IMR-90 (cell line): ENCODE measurements around the gene RSAD1. TPM values are rescaled to one million over a fixed set of nuclear protein-coding genes. Genes with fewer than 3 reads are reported as not detected.
A peak's percentile ranks its signal among the peaks of the same experiment; 100 is the strongest.

Source experiments
- ATAC-seq: fragments of 200-7000 bp; cut with Tn5 transposase; 2 replicates; pipeline ENCODE4 v1.9.1; 2020; ENCODE audit warnings: low read depth, mild to moderate bottlenecking, moderate library complexity
- BruUV-seq: library from RNA; stranded (reverse); fragments of 400-500 nt; replicated peaks from 2 replicates; lab custom pipeline; 2021; lab: Mats Ljungman, UMichigan
- CTCF ChIA-PET: fragments of 300-600 bp; formaldehyde crosslinking; extraction: SDS; loops from one replicate; lab custom pipeline; 2021; ENCODE audit warnings: antibody characterized with exemption; lab: Yijun Ruan, JAX
- POLR2A ChIA-PET: fragments of 300-600 bp; sonication (Branson Sonifier 250); formaldehyde crosslinking; loops from one replicate; lab custom pipeline; 2022; ENCODE audit warnings: antibody characterized with exemption; ENCODE audit not compliant: unreplicated experiment; lab: Charles Lee
- DNase-seq: peaks from one replicate; pipeline ENCODE4 v3.0.0; 2013
- H2AFZ ChIP-seq: replicated peaks from 2 replicates; pipeline ENCODE3; 2013; ENCODE audit warnings: low read length, mild to moderate bottlenecking; ENCODE audit not compliant: poor library complexity
- H2AK5ac ChIP-seq: 2 replicates; pipeline ENCODE4 v1.6.1; 2013; ENCODE audit warnings: low read depth, low read length, inconsistent platforms
- H2AK9ac ChIP-seq: replicated peaks from 2 replicates; pipeline ENCODE3; 2013; ENCODE audit warnings: mild to moderate bottlenecking, low read depth, low read length, moderate library complexity; ENCODE audit not compliant: poor library complexity
- H2BK120ac ChIP-seq: 2 replicates; pipeline ENCODE4 v1.6.1; 2013; ENCODE audit warnings: low read depth, low read length, inconsistent platforms
- H2BK15ac ChIP-seq: 3 replicates; pipeline ENCODE4 v1.6.1; 2013; ENCODE audit warnings: low read depth, low read length, inconsistent platforms
- H2BK20ac ChIP-seq: 2 replicates; pipeline ENCODE4 v1.6.1; 2013; ENCODE audit warnings: low read depth, mild to moderate bottlenecking, inconsistent platforms, low read length, moderate library complexity
- H2BK5ac ChIP-seq: 2 replicates; pipeline ENCODE4 v1.6.1; 2013; ENCODE audit warnings: mild to moderate bottlenecking, low read depth, low read length, inconsistent platforms; ENCODE audit not compliant: poor library complexity, severe bottlenecking
- H3K14ac ChIP-seq: replicated peaks from 2 replicates; pipeline ENCODE4 v1.6.1; 2013; ENCODE audit warnings: low read depth, low read length, inconsistent platforms
- H3K18ac ChIP-seq: 2 replicates; pipeline ENCODE4 v1.6.1; 2013; ENCODE audit warnings: low read depth, low read length, control low read depth
- H3K23ac ChIP-seq: 2 replicates; pipeline ENCODE4 v1.6.1; 2013; ENCODE audit warnings: low read depth, low read length, inconsistent platforms
- H3K27ac ChIP-seq: 2 replicates; pipeline ENCODE4 v1.5.1; 2013; ENCODE audit warnings: mild to moderate bottlenecking, control low read depth, low read length; ENCODE audit not compliant: insufficient read depth
- H3K27me3 ChIP-seq: 2 replicates; pipeline ENCODE4 v1.6.1; 2013; ENCODE audit warnings: low read length; ENCODE audit not compliant: control insufficient read depth, insufficient read depth
- H3K36me3 ChIP-seq: 2 replicates; pipeline ENCODE4 v1.6.1; 2013; ENCODE audit warnings: low read length, mixed read lengths; ENCODE audit not compliant: control insufficient read depth, insufficient read depth
- H3K4ac ChIP-seq: 2 replicates; pipeline ENCODE4 v1.6.1; 2013; ENCODE audit warnings: low read depth, low read length, inconsistent platforms
- H3K4me1 ChIP-seq: 2 replicates; pipeline ENCODE4 v1.6.1; 2013; ENCODE audit warnings: low read length, mixed read lengths; ENCODE audit not compliant: control insufficient read depth, insufficient read depth
- H3K4me2 ChIP-seq: 2 replicates; pipeline ENCODE4 v1.6.1; 2013; ENCODE audit warnings: low read depth, mild to moderate bottlenecking, control low read depth, low read length, moderate library complexity
- H3K4me3 ChIP-seq: 2 replicates; pipeline ENCODE4 v1.5.1; 2013; ENCODE audit warnings: low read depth, mild to moderate bottlenecking, control low read depth, low read length, moderate library complexity; ENCODE audit not compliant: insufficient read depth
- H3K56ac ChIP-seq: 2 replicates; pipeline ENCODE4 v1.6.1; 2013; ENCODE audit warnings: low read length, inconsistent platforms; ENCODE audit not compliant: insufficient read depth; ENCODE audit errors: extremely low read depth
- H3K79me1 ChIP-seq, 2 experiments: 2 replicates each; pipeline ENCODE4 v1.6.1; 2013; ENCODE audit warnings: low read length in 2 of 2, inconsistent platforms in 1 of 2, low read depth in 1 of 2
- H3K9ac ChIP-seq: 2 replicates; pipeline ENCODE4 v1.6.1; 2013; ENCODE audit warnings: low read depth, low read length, control low read depth
- H3K9me1 ChIP-seq: 2 replicates; pipeline ENCODE4 v1.6.1; 2013; ENCODE audit warnings: low read length, inconsistent platforms; ENCODE audit not compliant: insufficient read depth
- H3K9me3 ChIP-seq: 2 replicates; pipeline ENCODE4 v1.6.1; 2013; ENCODE audit warnings: low read length; ENCODE audit not compliant: control insufficient read depth, insufficient read depth
- H4K20me1 ChIP-seq: 2 replicates; pipeline ENCODE4 v1.6.1; 2013; ENCODE audit warnings: low read length, inconsistent platforms; ENCODE audit not compliant: insufficient read depth
- H4K5ac ChIP-seq: 2 replicates; pipeline ENCODE4 v1.6.1; 2013; ENCODE audit warnings: mild to moderate bottlenecking, low read depth, low read length, control low read depth
- H4K8ac ChIP-seq, 2 experiments: 2 replicates each; pipeline ENCODE4 v1.6.1; 2013; ENCODE audit warnings: low read depth in 2 of 2, low read length in 2 of 2, control low read depth in 1 of 2, inconsistent platforms in 1 of 2
- H4K91ac ChIP-seq: 2 replicates; pipeline ENCODE4 v1.6.1; 2013; ENCODE audit warnings: low read depth, low read length, inconsistent platforms; ENCODE audit not compliant: insufficient read depth
- BHLHE40 ChIP-seq: fragments of 150-350 bp; IDR thresholded peaks from 2 replicates; pipeline ENCODE4 v1.6.1; 2016; ENCODE audit warnings: mild to moderate bottlenecking, low read depth, low read length
- CEBPB ChIP-seq: IDR thresholded peaks from 2 replicates; pipeline ENCODE4 v1.6.1; 2012; ENCODE audit warnings: low read depth, low read length, improper control_type of control experiment
- CHD1 ChIP-seq: IDR thresholded peaks from 2 replicates; pipeline ENCODE4 v1.6.1; 2012; ENCODE audit warnings: low read depth, low read length, improper control_type of control experiment
- CTCF ChIP-seq: conservative IDR thresholded peaks from 2 replicates; pipeline ENCODE4 v1.5.1; 2012; ENCODE audit warnings: mild to moderate bottlenecking, low read depth, low read length, improper control_type of control experiment
- MAFK ChIP-seq: IDR thresholded peaks from 2 replicates; pipeline ENCODE4 v1.6.1; 2012; ENCODE audit warnings: low read depth, low read length, improper control_type of control experiment
- MAZ ChIP-seq: IDR thresholded peaks from 2 replicates; pipeline ENCODE4 v1.6.1; 2012; ENCODE audit warnings: low read depth, mild to moderate bottlenecking, low read length, improper control_type of control experiment, moderate library complexity, borderline replicate concordance
- MXI1 ChIP-seq: IDR thresholded peaks from 2 replicates; pipeline ENCODE4 v1.6.1; 2012; ENCODE audit warnings: low read depth, mild to moderate bottlenecking, low read length, moderate library complexity, borderline replicate concordance
- NFE2L2 ChIP-seq: fragments of 150-350 bp; IDR thresholded peaks from 2 replicates; pipeline ENCODE4 v1.6.1; 2016; ENCODE audit warnings: low read depth, mild to moderate bottlenecking, low read length
- POLR2A ChIP-seq: IDR thresholded peaks from 2 replicates; pipeline ENCODE4 v1.6.1; 2012; ENCODE audit warnings: mild to moderate bottlenecking, low read depth, low read length
- RAD21 ChIP-seq: IDR thresholded peaks from 2 replicates; pipeline ENCODE4 v1.6.1; 2012; ENCODE audit warnings: low read length, improper control_type of control experiment
- RFX5 ChIP-seq: IDR thresholded peaks from 2 replicates; pipeline ENCODE4 v1.8.0; 2012; ENCODE audit warnings: low read depth, mild to moderate bottlenecking, low read length, moderate library complexity
- SMC3 ChIP-seq: fragments of 150-350 bp; IDR thresholded peaks from 2 replicates; pipeline ENCODE4 v1.6.1; 2016; ENCODE audit warnings: low read depth, mild to moderate bottlenecking, antibody characterized with exemption, low read length, moderate library complexity
- USF2 ChIP-seq: fragments of 150-350 bp; IDR thresholded peaks from 2 replicates; pipeline ENCODE4 v1.6.1; 2017; ENCODE audit warnings: mild to moderate bottlenecking, antibody characterized with exemption, low read length, low read depth
- WGBS, 2 experiments: methylation state at CpG; one replicate each; pipeline versions ENCODE4 v1.1.5 to v1.1.7; 2013; ENCODE audit warnings: missing lambda C conversion rate in 2 of 2; ENCODE audit not compliant: insufficient read length in 1 of 2; ENCODE audit errors: extremely low coverage in 2 of 2; 5-methylcytosine and 5-hydroxymethylcytosine counted together
- dilution Hi-C: fragments of 300-500 bp; cut with HindIII; formaldehyde crosslinking; loops from one replicate; pipeline ENCODE4 v1.14.3; 2018; ENCODE audit warnings: low sequenced_read_pairs; ENCODE audit not compliant: unreplicated experiment
- in situ Hi-C: fragments of 300-500 bp; cut with MboI; formaldehyde crosslinking; loops from 3 replicates; pipeline ENCODE4 v1.14.3; 2019; ENCODE audit warnings: low sequenced_read_pairs, inconsistent platforms, mixed read lengths
- intact Hi-C: fragments of 100-400 bp; cut with micrococcal nuclease; formaldehyde crosslinking; loops from 2 replicates; pipeline ENCODE4 v1.10.0; 2022
- polyA plus RNA-seq, 3 experiments: library from polyadenylated mRNA; depleted of rRNA; stranded (reverse); fragments of >200 nt; gene quantifications; 2 replicates each; pipeline ENCODE4 v1.2.3, GENCODE V29; 2012; ENCODE audit warnings: low replicate concordance in 1 of 3
- total RNA-seq: library from RNA; depleted of rRNA; stranded (reverse); fragments of >200 nt; gene quantifications from 2 replicates; pipeline ENCODE4 v1.2.3, GENCODE V29; 2012
- TF ChIP-seq, protein P1 (sequence below): fragments of 150-350 bp; IDR thresholded peaks from 2 replicates; pipeline ENCODE4 v1.6.1; 2016; ENCODE audit warnings: low read depth, mild to moderate bottlenecking, low read length, moderate library complexity, borderline replicate concordance

The RSAD1 gene
- total and polyA plus RNA-seq, 2 of the 4 experiments (the other 2 are of a cell fraction): 10.8 to 19.2 TPM

DNA sequence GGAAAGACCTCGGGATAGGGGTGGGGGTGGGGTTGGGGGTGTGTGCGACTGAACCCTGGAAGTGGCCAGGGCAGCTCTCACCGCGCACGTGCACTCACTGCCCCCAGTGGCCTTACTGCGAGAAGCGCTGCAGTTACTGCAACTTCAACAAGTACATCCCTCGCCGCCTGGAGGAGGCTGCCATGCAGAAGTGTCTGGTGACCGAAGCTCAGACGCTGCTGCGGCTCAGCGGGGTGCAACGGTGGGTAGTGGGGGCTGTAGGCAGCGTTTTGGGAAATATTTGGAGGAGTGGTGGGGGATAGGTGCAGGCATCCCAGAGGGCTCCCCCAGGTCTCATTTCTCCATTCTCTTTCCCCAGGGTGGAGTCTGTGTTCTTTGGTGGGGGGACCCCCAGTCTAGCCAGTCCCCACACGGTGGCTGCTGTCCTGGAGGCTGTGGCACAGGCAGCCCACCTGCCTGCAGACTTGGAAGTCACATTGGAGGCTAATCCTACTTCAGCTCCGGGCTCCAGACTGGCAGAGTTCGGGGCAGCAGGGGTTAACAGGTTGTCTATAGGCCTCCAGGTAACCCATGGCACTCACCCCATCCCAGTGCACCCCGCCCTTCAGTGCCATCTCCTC lies 972 bp downstream of the RSAD1 start:
- no peaks in the 10 kb centered on the region for H3K9me3 ChIP-seq
- intact Hi-C loops (loop anchor here (5.0 kb wide), 1 partner anchor 363 kb away; no protein-coding TSS in a partner anchor), in situ Hi-C loops (loop anchor here (10.0 kb wide), 1 partner anchor 215 kb away; no protein-coding TSS in a partner anchor), dilution Hi-C loops (no loop called here)
- H3K36me3 ChIP-seq: peaks cover 11% of the 10 kb centered on the region
- H3K9me1 ChIP-seq: peaks cover 7% of the 10 kb centered on the region; the same call in 1 of the 2 replicates
- peak overlapping the region; percentile 66; the same call in 1 of the 2 replicates for H3K4ac ChIP-seq
- no peak overlapping the region for H3K56ac ChIP-seq
- no peak overlapping the region for H4K91ac ChIP-seq
- H3K4me1 ChIP-seq: peaks cover 4% of the 10 kb centered on the region
- H4K20me1 ChIP-seq: peaks cover 8% of the 10 kb centered on the region; the same call in 1 of the 2 replicates
- no peak overlapping the region; the same call in 1 of the 2 replicates for H2AK5ac ChIP-seq
- H3K14ac ChIP-seq: no peak overlapping the region
- no peak overlapping the region for H2BK120ac ChIP-seq
- no peak overlapping the region for H3K18ac ChIP-seq
- peak overlapping the region; percentile 94 for H2AFZ ChIP-seq
- H2BK20ac ChIP-seq: no peak overlapping the region
- H4K5ac ChIP-seq: no peak overlapping the region
- H3K27me3 ChIP-seq: no peaks in the 10 kb centered on the region; the same call in 1 of the 2 replicates
- peak overlapping the region; percentile 45; the same call in 1 of the 2 replicates for H3K27ac ChIP-seq
- POLR2A ChIA-PET: interaction anchor here (0.6 kb wide), 2 partner anchors 84 to 659 kb away, joined by 3 to 5 read pairs; no protein-coding TSS in a partner anchor
- CTCF ChIA-PET: interaction anchor here (0.6 to 1.4 kb wide), 7 partner anchors 13 to 261 kb away, joined by 3 to 5 read pairs (median 3); partner anchors contain the start of gene CACNA1G
- peak overlapping the region; percentile 78 for H3K9ac ChIP-seq
- H3K4me2 ChIP-seq: peak overlapping the region; percentile 94
- BruUV-seq: no TSS peak
- H2AK9ac ChIP-seq: peak overlapping the region; percentile 60
- H3K23ac ChIP-seq: no peak overlapping the region
- peaks cover 11 to 32% of the 10 kb centered on the region in 2 experiments; a peak in 3 of 4 replicates for H3K79me1 ChIP-seq
- ATAC-seq (peak; percentile 63), DNase-seq (peak; percentile 78)
- no peak overlapping the region for H2BK5ac ChIP-seq
- peak overlapping the region; percentile 86 for H3K4me3 ChIP-seq
- H4K8ac ChIP-seq: peak overlapping the region in 1 of 2 experiments; percentile 73; a peak in 2 of 4 replicates
- no peak overlapping the region for H2BK15ac ChIP-seq
- WGBS, 2 experiments: 40% methylated on average over 2 of the region's 19 CpGs; no CpG with 5 or more reads in 1 of the 2 experiments
- TF ChIP-seq USF2: 0 out of 2 replicates have a peak, but pooled peaks have one; percentile 8
- TF ChIP-seq CHD1: no peak
- TF ChIP-seq RFX5: no peak
- no peak for TF ChIP-seq MAFK
- peak; percentile 97 for TF ChIP-seq BHLHE40
- no peak for TF ChIP-seq CEBPB
- TF ChIP-seq, protein P1, sequence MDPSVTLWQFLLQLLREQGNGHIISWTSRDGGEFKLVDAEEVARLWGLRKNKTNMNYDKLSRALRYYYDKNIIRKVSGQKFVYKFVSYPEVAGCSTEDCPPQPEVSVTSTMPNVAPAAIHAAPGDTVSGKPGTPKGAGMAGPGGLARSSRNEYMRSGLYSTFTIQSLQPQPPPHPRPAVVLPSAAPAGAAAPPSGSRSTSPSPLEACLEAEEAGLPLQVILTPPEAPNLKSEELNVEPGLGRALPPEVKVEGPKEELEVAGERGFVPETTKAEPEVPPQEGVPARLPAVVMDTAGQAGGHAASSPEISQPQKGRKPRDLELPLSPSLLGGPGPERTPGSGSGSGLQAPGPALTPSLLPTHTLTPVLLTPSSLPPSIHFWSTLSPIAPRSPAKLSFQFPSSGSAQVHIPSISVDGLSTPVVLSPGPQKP: no peak
- peak; percentile 31 for TF ChIP-seq RAD21
- peak; percentile 87; the same call in 1 of the 2 replicates for TF ChIP-seq MXI1
- no peak for TF ChIP-seq POLR2A
- TF ChIP-seq SMC3: no peak
- peak; percentile 50; the same call in 1 of the 2 replicates for TF ChIP-seq MAZ
- TF ChIP-seq CTCF: peak; percentile 52
- no peak for TF ChIP-seq NFE2L2
